ENCODE results near the gene RGP1. TPM values are rescaled to one million over a fixed set of nuclear protein-coding genes. Genes with fewer than 3 reads are reported as not detected.

RGP1 gene
- total and polyA plus RNA-seq, 7 experiments from 2014 or later, result 8.8 to 28.8 (median 22.4) TPM

DNA sequence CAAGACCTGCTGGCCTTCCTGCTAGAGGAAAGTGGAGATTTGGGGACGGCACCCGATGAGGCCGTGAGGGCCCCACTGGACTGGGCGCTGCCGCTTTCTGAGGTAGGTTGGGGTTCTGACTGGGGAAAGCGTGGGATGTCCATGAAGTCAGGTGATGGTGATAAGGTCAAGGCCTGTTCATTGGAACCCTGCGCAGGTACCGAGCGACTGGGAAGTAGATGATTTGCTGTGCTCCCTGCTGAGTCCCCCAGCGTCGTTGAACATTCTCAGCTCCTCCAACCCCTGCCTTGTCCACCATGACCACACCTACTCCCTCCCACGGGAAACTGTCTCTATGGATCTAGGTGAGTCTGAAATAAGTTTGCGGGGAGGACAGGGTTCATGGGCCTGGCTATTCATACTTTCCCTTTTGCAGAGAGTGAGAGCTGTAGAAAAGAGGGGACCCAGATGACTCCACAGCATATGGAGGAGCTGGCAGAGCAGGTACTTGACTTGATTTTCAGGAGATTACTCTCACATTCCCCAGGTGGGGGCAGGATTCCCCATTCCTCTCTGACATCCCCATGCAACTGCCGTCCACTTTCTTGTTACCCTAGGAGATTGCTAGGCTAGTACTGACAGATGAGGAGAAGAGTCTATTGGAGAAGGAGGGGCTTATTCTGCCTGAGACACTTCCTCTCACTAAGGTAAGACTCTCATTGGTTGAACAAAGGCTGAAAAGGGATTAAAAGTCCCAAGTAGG, 16.1 kb upstream of the RGP1 start:
- intact Hi-C loops (cut with micrococcal nuclease), result loop anchor here (1.0 to 10.0 kb wide), 19 partner anchors 16 to 1086 kb away; partner anchors contain the start of genes GBA2 (in 2 of the 2), RGP1 (in 2 of the 2), CCDC107 (in 1 of the 2) and CCL27 (in 1 of the 2)
- Mint-ChIP-seq H3K27ac (peak overlapping the region in 6 of 9 donors; percentile 80 to 96 (median 92)), H3K9me3 (no peaks in the 10 kb centered on the region), H3K4me1 (peaks cover 20 to 34% (median 22%) of the 10 kb centered on the region in 7 donors), H3K27me3 (no peaks in the 10 kb centered on the region), H3K4me3 (peak overlapping the region in 5 of 10 donors; percentile 87 to 97 (median 94)), H3K36me3 (peaks cover 0 to 14% (median 8%) of the 10 kb centered on the region in 5 donors)
- ChIA-PET CTCF (interaction anchor here (0.6 to 4.8 kb wide), 15 partner anchors 8 to 178 kb away, joined by 3 to 28 read pairs (median 4); partner anchors contain the start of genes CCDC107, GBA2, RGP1 and RMRP), POLR2A (interaction anchor here (0.7 to 7.2 kb wide), 19 partner anchors 9 to 129 kb away, joined by 3 to 89 read pairs (median 6); partner anchors contain the start of genes ARHGEF39, CCDC107, GBA2 and HINT2)
- Histone ChIP-seq H3K4me3 (ENCODE audit: low read length) (peak overlapping the region; percentile 98), H3K27me3 (ENCODE audit: control insufficient read depth in 2 of 2, insufficient read depth in 2 of 2, low read length in 2 of 2) (no peaks in the 10 kb centered on the region), H3K27ac (ENCODE audit: low read depth, low read length) (peak overlapping the region; percentile 93), H3K36me3 (ENCODE audit: control insufficient read depth in 2 of 3, insufficient read depth in 3 of 3, low read length in 3 of 3) (peaks cover 5 to 28% (median 6%) of the 10 kb centered on the region in 3 experiments), H3K4me1 (ENCODE audit: control insufficient read depth in 2 of 2, insufficient read depth in 2 of 2, low read length in 2 of 2) (peaks cover 49 to 53% of the 10 kb centered on the region in 2 donors), H3K9me3 (ENCODE audit: control insufficient read depth in 2 of 3, low read length in 3 of 3) (no peaks in the 10 kb centered on the region)
- DNase-seq (peak in 1 of 9 donors; percentile 13), ATAC-seq (no peak)

DNA sequence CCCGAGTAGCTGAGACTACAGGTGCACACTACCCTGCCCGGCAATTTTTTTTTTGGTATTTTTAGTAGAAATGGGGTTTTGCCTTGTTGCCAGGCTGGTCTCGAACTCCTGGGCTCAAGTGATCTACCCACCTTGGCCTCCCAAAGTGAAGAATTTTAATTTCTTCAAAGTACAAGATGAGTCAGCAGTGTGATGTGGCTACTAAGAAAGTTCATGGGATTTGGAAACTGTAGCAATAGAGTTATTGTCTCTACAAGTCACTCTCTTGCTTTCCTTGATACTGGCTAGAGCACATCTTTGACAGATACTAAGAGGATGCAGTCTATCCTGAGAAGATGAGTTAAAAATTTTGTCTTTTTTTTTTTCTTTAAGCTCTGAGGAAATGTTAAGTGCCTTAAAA, 15.0 kb upstream of the RGP1 start:
- Histone ChIP-seq H3K9me3 (ENCODE audit: control insufficient read depth in 2 of 3, low read length in 3 of 3) (no peaks in the 10 kb centered on the region), H3K27me3 (ENCODE audit: control insufficient read depth in 2 of 2, insufficient read depth in 2 of 2, low read length in 2 of 2) (no peaks in the 10 kb centered on the region), H3K27ac (ENCODE audit: low read depth, low read length) (peak overlapping the region; percentile 93), H3K4me1 (ENCODE audit: control insufficient read depth in 2 of 2, insufficient read depth in 2 of 2, low read length in 2 of 2) (peaks cover 39 to 43% of the 10 kb centered on the region in 2 donors), H3K4me3 (ENCODE audit: low read length) (no peak overlapping the region), H3K36me3 (ENCODE audit: control insufficient read depth in 2 of 3, insufficient read depth in 3 of 3, low read length in 3 of 3) (peaks cover 5 to 39% (median 8%) of the 10 kb centered on the region in 3 experiments)
- DNase-seq (no peak), ATAC-seq (no peak)
- H3K9me3 Mint-ChIP-seq, result peaks cover 0 to 2% (median 0%) of the 10 kb centered on the region in 11 donors
- peak overlapping the region in 4 of 10 donors; percentile 21 to 47 (median 30) for H3K4me3 Mint-ChIP-seq
- peak overlapping the region in 2 of 9 donors; percentile 22 to 33 for H3K27ac Mint-ChIP-seq
- no peaks in the 10 kb centered on the region for H3K27me3 Mint-ChIP-seq
- intact Hi-C loops (cut with micrococcal nuclease), result loop anchor here in 1 of 2 donors (10.0 kb wide), 2 partner anchors 249 to 1069 kb away; partner anchors contain the start of gene CCL27
- POLR2A ChIA-PET, result interaction anchor here (0.7 to 7.2 kb wide), 4 partner anchors 15 to 98 kb away, joined by 3 to 89 read pairs (median 15); partner anchors contain the start of genes GBA2, RGP1 and SIT1
- peaks cover 0 to 20% (median 12%) of the 10 kb centered on the region in 5 donors for H3K36me3 Mint-ChIP-seq
- H3K4me1 Mint-ChIP-seq, result peaks cover 20 to 34% (median 22%) of the 10 kb centered on the region in 7 donors
- CTCF ChIA-PET, result interaction anchor here (1.1 to 5.6 kb wide), 4 partner anchors 14 to 76 kb away, joined by 3 to 61 read pairs (median 6); partner anchors contain the start of genes CCDC107, GBA2, RGP1 and RMRP

DNA sequence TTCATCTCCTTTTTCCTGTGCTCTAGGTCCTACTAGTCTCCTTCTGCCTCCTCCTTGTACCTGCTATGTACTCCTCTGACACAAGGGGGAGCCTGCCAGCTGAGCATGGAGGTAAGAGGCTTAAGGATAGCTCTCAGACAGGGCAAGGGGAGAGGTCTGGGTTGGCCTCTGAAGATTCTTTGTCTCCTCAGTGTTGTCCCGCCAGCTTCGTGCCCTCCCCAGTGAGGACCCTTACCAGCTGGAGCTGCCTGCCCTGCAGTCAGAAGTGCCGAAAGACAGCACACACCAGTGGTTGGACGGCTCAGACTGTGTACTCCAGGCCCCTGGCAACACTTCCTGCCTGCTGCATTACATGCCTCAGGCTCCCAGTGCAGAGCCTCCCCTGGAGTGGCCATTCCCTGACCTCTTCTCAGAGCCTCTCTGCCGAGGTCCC, 12.9 kb upstream of the RGP1 start:
- intact Hi-C loops (cut with micrococcal nuclease), result loop anchor here (1.0 to 10.0 kb wide), 8 partner anchors 12 to 1071 kb away; partner anchors contain the start of genes CCL27 (in 1 of the 2), GBA2 (in 1 of the 2) and RGP1 (in 1 of the 2)
- ChIA-PET POLR2A (interaction anchor here (0.6 to 7.2 kb wide), 6 partner anchors 10 to 88 kb away, joined by 3 to 89 read pairs (median 6); partner anchors contain the start of genes GBA2, RGP1 and SIT1), CTCF (interaction anchor here (0.6 to 5.6 kb wide), 15 partner anchors 11 to 146 kb away, joined by 3 to 61 read pairs (median 4); partner anchors contain the start of genes GBA2 and RGP1)
- Histone ChIP-seq H3K4me1 (ENCODE audit: control insufficient read depth in 2 of 2, insufficient read depth in 2 of 2, low read length in 2 of 2) (peaks cover 18 to 22% of the 10 kb centered on the region in 2 donors), H3K4me3 (ENCODE audit: low read length) (no peak overlapping the region), H3K9me3 (ENCODE audit: control insufficient read depth in 2 of 3, low read length in 3 of 3) (no peaks in the 10 kb centered on the region), H3K27me3 (ENCODE audit: control insufficient read depth in 2 of 2, insufficient read depth in 2 of 2, low read length in 2 of 2) (no peaks in the 10 kb centered on the region), H3K36me3 (ENCODE audit: control insufficient read depth in 2 of 3, insufficient read depth in 3 of 3, low read length in 3 of 3) (peaks cover 5 to 60% (median 8%) of the 10 kb centered on the region in 3 experiments), H3K27ac (ENCODE audit: low read depth, low read length) (no peak overlapping the region)
- no peaks in the 10 kb centered on the region for H3K27me3 Mint-ChIP-seq
- H3K9me3 Mint-ChIP-seq, result peaks cover 0 to 2% (median 0%) of the 10 kb centered on the region in 11 donors
- H3K4me1 Mint-ChIP-seq, result peaks cover 17 to 34% (median 22%) of the 10 kb centered on the region in 7 donors
- H3K27ac Mint-ChIP-seq, result peak overlapping the region in 6 of 9 donors; percentile 1 to 81 (median 29)
- peak; percentile 28 for ATAC-seq
- H3K4me3 Mint-ChIP-seq, result peak overlapping the region in 1 of 10 donors; percentile 56
- DNase-seq, result peak; percentile 27 to 75 (median 73)
- peaks cover 0 to 20% (median 14%) of the 10 kb centered on the region in 5 donors for H3K36me3 Mint-ChIP-seq

GRCh38 chr9:35737143-35737542, 11.9 kb upstream of the RGP1 start:
- H3K36me3 Mint-ChIP-seq, result peaks cover 0 to 20% (median 13%) of the 10 kb centered on the region in 5 donors
- DNase-seq, result no peak
- Histone ChIP-seq H3K4me3 (ENCODE audit: low read length) (no peak overlapping the region), H3K27me3 (ENCODE audit: control insufficient read depth in 2 of 2, insufficient read depth in 2 of 2, low read length in 2 of 2) (no peaks in the 10 kb centered on the region), H3K4me1 (ENCODE audit: control insufficient read depth in 2 of 2, insufficient read depth in 2 of 2, low read length in 2 of 2) (peaks cover 18 to 21% of the 10 kb centered on the region in 2 donors), H3K36me3 (ENCODE audit: control insufficient read depth in 2 of 3, insufficient read depth in 3 of 3, low read length in 3 of 3) (peaks cover 5 to 68% (median 8%) of the 10 kb centered on the region in 3 experiments), H3K9me3 (ENCODE audit: control insufficient read depth in 2 of 3, low read length in 3 of 3) (no peaks in the 10 kb centered on the region), H3K27ac (ENCODE audit: low read depth, low read length) (no peak overlapping the region)
- no peak for ATAC-seq
- intact Hi-C loops (cut with micrococcal nuclease), result loop anchor here in 1 of 2 donors (10.0 kb wide), 2 partner anchors 252 to 1072 kb away; partner anchors contain the start of gene CCL27
- H3K4me3 Mint-ChIP-seq, result no peak overlapping the region
- peak overlapping the region in 1 of 9 donors; percentile 55 for H3K27ac Mint-ChIP-seq
- H3K27me3 Mint-ChIP-seq, result no peaks in the 10 kb centered on the region
- POLR2A ChIA-PET, result interaction anchor here (2.3 to 7.2 kb wide), 3 partner anchors 12 to 89 kb away, joined by 8 to 89 read pairs (median 24); partner anchors contain the start of genes GBA2, RGP1 and SIT1
- H3K9me3 Mint-ChIP-seq, result peaks cover 0 to 2% (median 0%) of the 10 kb centered on the region in 11 donors
- peaks cover 20 to 41% (median 28%) of the 10 kb centered on the region in 7 donors for H3K4me1 Mint-ChIP-seq
- CTCF ChIA-PET, result interaction anchor here (0.9 to 5.6 kb wide), 6 partner anchors 11 to 145 kb away, joined by 3 to 61 read pairs (median 4); partner anchors contain the start of genes GBA2 and RGP1

DNA sequence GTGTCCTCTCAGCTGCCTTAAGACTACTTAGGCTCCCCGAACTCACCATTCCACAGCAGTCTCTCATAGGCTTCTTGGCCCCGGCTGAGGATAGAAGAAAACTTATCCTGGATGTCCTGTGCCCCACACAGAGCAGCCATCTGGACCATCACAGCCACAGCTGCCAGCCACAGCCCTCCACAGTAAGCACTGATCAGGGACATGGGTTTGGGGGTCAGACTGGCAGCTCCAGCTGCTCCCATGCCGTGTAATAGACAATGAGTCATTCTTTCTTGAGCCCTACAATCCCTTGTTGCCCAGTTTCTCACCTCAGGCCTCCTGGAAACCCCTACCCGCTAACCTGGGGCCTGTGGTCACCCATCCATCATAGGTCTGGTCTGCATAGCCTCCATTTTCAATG, 10.9 kb upstream of the RGP1 start:
- no peak overlapping the region for H3K4me3 Mint-ChIP-seq
- H3K4me1 Mint-ChIP-seq, result peaks cover 20 to 41% (median 30%) of the 10 kb centered on the region in 7 donors
- DNase-seq, result no peak
- H3K4me3 ChIP-seq (ENCODE audit: low read length), result no peak overlapping the region
- ChIA-PET POLR2A (interaction anchor here (1.6 kb wide), 1 partner anchor 10 kb away, joined by 5 read pairs; the partner anchor contains the start of genes GBA2 and RGP1), CTCF (interaction anchor here (1.0 to 5.6 kb wide), 5 partner anchors 9 to 88 kb away, joined by 3 to 61 read pairs (median 3); partner anchors contain the start of genes GBA2 and RGP1)
- H3K9me3 Mint-ChIP-seq, result peaks cover 0 to 2% (median 0%) of the 10 kb centered on the region in 11 donors
- peaks cover 2 to 20% (median 17%) of the 10 kb centered on the region in 5 donors for H3K36me3 Mint-ChIP-seq
- intact Hi-C loops (cut with micrococcal nuclease), result loop anchor here in 1 of 2 donors (10.0 kb wide), 2 partner anchors 253 to 1073 kb away; partner anchors contain the start of gene CCL27
- H3K27ac Mint-ChIP-seq, result peak overlapping the region in 1 of 9 donors; percentile 11
- ATAC-seq, result no peak
- H3K9me3 ChIP-seq (ENCODE audit: control insufficient read depth in 2 of 3, low read length in 3 of 3), result no peaks in the 10 kb centered on the region
- no peaks in the 10 kb centered on the region for H3K27me3 Mint-ChIP-seq
- H3K4me1 ChIP-seq (ENCODE audit: control insufficient read depth in 2 of 2, insufficient read depth in 2 of 2, low read length in 2 of 2), result peaks cover 13 to 15% of the 10 kb centered on the region in 2 donors
- no peak overlapping the region for H3K27ac ChIP-seq (ENCODE audit: low read depth, low read length)
- peaks cover 5 to 74% (median 8%) of the 10 kb centered on the region in 3 experiments for H3K36me3 ChIP-seq (ENCODE audit: control insufficient read depth in 2 of 3, insufficient read depth in 3 of 3, low read length in 3 of 3)
- H3K27me3 ChIP-seq (ENCODE audit: control insufficient read depth in 2 of 2, insufficient read depth in 2 of 2, low read length in 2 of 2), result no peaks in the 10 kb centered on the region
